ENCODE measurements around the gene BEX4.

BEX4 gene

DNA sequence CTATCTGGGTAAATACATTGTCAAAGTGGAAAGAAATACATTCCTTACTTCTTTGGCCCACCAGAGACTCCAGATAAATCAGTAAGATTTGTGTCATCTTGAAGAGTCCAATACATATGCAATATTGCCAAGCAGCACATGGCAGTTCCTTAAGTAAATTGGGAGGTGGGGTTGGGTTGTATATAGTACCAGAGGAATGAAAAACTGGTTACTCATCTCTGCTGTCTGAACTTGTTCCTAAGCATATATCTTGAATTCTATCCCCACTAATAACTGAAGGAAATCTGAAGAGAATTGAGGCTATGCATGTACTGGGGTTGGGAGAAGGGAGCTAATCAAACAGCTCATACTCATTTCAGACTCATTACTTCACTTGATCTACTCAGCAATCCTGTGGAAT, 25.2 kb downstream of the BEX4 start:
- DNase-seq (ENCODE audit: low read depth) = no peak
- no peak for TF ChIP-seq CTCF (IDR thresholded peaks at IDR 0.05; ENCODE audit: control insufficient read depth, insufficient read depth, low read depth, low read length, missing control alignments)
- H3K4me3 ChIP-seq (ENCODE audit: control insufficient read depth, low read depth, low read length) = no peak overlapping the region

GRCh38 chrX:103248553-103248952, 33.6 kb downstream of the BEX4 start:
- DNase-seq (ENCODE audit: low read depth) = no peak
- peak; percentile 33 for TF ChIP-seq CTCF (IDR thresholded peaks at IDR 0.05; ENCODE audit: control insufficient read depth, insufficient read depth, low read depth, low read length, missing control alignments)
- H3K4me3 ChIP-seq (ENCODE audit: control insufficient read depth, low read depth, low read length) = no peak overlapping the region

DNA sequence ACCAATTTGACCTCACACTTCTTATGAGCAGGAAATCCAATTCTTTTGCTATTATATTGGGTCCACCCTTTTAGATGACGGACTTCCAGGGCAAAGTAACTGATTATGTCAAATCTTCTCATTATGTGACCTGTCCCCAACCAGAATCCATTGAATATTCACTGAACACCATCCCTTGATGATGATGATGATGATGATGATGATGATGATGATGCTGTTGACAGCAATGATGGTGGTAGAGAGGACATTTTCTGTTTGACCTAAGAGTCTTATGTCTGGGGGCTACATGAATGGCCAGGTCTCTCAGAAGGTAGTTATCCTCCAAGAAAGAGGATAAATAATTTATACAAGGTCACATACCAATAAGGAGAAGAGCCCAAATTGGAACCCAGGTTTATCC, 34.9 kb downstream of the BEX4 start:
- no peak for TF ChIP-seq CTCF (IDR thresholded peaks at IDR 0.05; ENCODE audit: control insufficient read depth, insufficient read depth, low read depth, low read length, missing control alignments)
- no peak for DNase-seq (ENCODE audit: low read depth)
- H3K4me3 ChIP-seq (ENCODE audit: control insufficient read depth, low read depth, low read length) = no peak overlapping the region

- no peak for DNase-seq (ENCODE audit: low read depth)
- no peak overlapping the region for H3K4me3 ChIP-seq (ENCODE audit: control insufficient read depth, low read depth, low read length)
- no peak for TF ChIP-seq CTCF (IDR thresholded peaks at IDR 0.05; ENCODE audit: control insufficient read depth, insufficient read depth, low read depth, low read length, missing control alignments)
Measured at GRCh38 chrX:103250977-103251376, 36.1 kb downstream of the BEX4 start.

DNA sequence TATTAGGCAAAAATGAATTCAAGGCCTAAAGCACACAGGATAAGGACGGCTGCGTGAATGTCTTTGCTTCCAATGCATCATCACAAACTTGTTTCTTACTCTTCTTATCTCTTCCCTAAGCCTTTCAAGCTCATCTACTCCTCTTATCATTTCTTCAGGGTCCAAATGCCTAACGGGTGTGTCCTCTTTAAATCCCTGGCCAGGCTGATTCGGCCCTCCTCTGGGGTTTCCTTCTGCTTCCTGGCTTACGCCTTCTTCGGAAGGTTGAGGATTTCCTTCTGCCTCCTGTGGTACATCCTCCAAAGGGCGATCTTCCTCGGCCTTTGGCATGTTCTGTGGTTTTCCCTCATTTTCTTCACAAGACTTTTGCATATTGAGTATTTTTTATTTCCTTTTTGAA, 38.7 kb downstream of the BEX4 start:
- no peak for DNase-seq (ENCODE audit: low read depth)
- peak overlapping the region; percentile 83 for H3K4me3 ChIP-seq (ENCODE audit: control insufficient read depth, low read depth, low read length)

GRCh38 chrX:103254171-103254824, 39.4 kb downstream of the BEX4 start:
- H3K4me3 ChIP-seq (ENCODE audit: control insufficient read depth, low read depth, low read length) = peak overlapping the region; percentile 83
- no peak for TF ChIP-seq CTCF (IDR thresholded peaks at IDR 0.05; ENCODE audit: control insufficient read depth, insufficient read depth, low read depth, low read length, missing control alignments)
- no peak for DNase-seq (ENCODE audit: low read depth)

More for the DNA sequence above, 38.7 kb downstream of the BEX4 start:
- TF ChIP-seq CTCF (IDR thresholded peaks at IDR 0.05; ENCODE audit: control insufficient read depth, insufficient read depth, low read depth, low read length, missing control alignments) = no peak

Measured in AG09309 (cell line).